Endothelial cell of umbilical vein (primary cell): Measurements from ENCODE around the gene PPP2CA. TPM values are rescaled to one million over a fixed set of nuclear protein-coding genes. Genes with fewer than 3 reads are reported as not detected.

Experiments used
- BruUV-seq: library from RNA; stranded (reverse); fragments of 400-500 nt; replicated peaks from 2 replicates; lab custom pipeline; 2021; lab: Mats Ljungman, UMichigan
- CTCF ChIA-PET: fragments of 300-600, 350-600 bp; sonication (Branson Sonifier 250); formaldehyde crosslinking; loops from one replicate; lab custom pipeline; 2021; ENCODE audit warnings: antibody characterized with exemption, inconsistent platforms; lab: Charles Lee
- POLR2A ChIA-PET: fragments of 300-600, 350-600 bp; sonication (Branson Sonifier 250); formaldehyde crosslinking; loops from one replicate; lab custom pipeline; 2021; ENCODE audit warnings: antibody characterized with exemption, inconsistent platforms; lab: Charles Lee
- DNase-seq: peaks from one replicate; pipeline ENCODE4 v3.0.0-alpha.2; 2011; ENCODE audit warnings: low read depth, low spot score
- FAIRE-seq: peaks from 2 replicates; lab custom pipeline; 2011; peaks lifted over from hg19 to GRCh38; lab: Jason Lieb, UNC
- H2AFZ ChIP-seq: 2 replicates; pipeline ENCODE4 v1.6.0; 2012; ENCODE audit warnings: low read depth, low read length, control low read depth, inconsistent platforms
- H3K27ac ChIP-seq: 2 replicates; pipeline ENCODE4 v1.5.1; 2011; ENCODE audit warnings: low read depth, mild to moderate bottlenecking, control low read depth, low read length, moderate library complexity; ENCODE audit not compliant: insufficient read depth
- H3K27me3 ChIP-seq, 2 experiments: 2 replicates each; pipeline versions ENCODE4 v1.6.0 to v1.6.1; 2011; ENCODE audit warnings: low read length in 2 of 2, mixed read lengths in 1 of 2; ENCODE audit not compliant: control insufficient read depth in 2 of 2, insufficient read depth in 2 of 2
- H3K36me3 ChIP-seq, 2 experiments: 2 replicates in 1 of 2; 3 replicates in 1 of 2; pipeline ENCODE4 v1.5.1; 2011; ENCODE audit warnings: low read length in 2 of 2, mild to moderate bottlenecking in 1 of 2, moderate library complexity in 1 of 2; ENCODE audit not compliant: control insufficient read depth in 2 of 2, insufficient read depth in 2 of 2; ENCODE audit errors: extremely low read depth in 1 of 2
- H3K4me1 ChIP-seq: 3 replicates; pipeline ENCODE4 v1.5.1; 2011; ENCODE audit warnings: mild to moderate bottlenecking, low read length; ENCODE audit not compliant: control insufficient read depth, insufficient read depth; ENCODE audit errors: extremely low read depth
- H3K4me2 ChIP-seq: 2 replicates; pipeline ENCODE4 v1.6.1; 2011; ENCODE audit warnings: low read length, control low read depth, mixed read lengths; ENCODE audit not compliant: insufficient read depth
- H3K4me3 ChIP-seq, 3 experiments: fragments of 200-600 bp in 1 of 3; sonication (generic), shearing (Covaris generic) in 1 of 3; replicated peaks in 1 of 3; 2 replicates each; pipeline ENCODE4 v1.5.1; 2011 to 2016; ENCODE audit warnings: control low read depth in 3 of 3, low read length in 3 of 3, mild to moderate bottlenecking in 2 of 3, inconsistent platforms in 1 of 3, low read depth in 1 of 3, moderate library complexity in 1 of 3; ENCODE audit not compliant: insufficient read depth in 1 of 3
- H3K79me2 ChIP-seq: 2 replicates; pipeline ENCODE4 v1.6.0; 2012; ENCODE audit warnings: low read length, inconsistent platforms; ENCODE audit not compliant: control insufficient read depth, insufficient read depth
- H3K9ac ChIP-seq: replicated peaks from 2 replicates; pipeline ENCODE3; 2011; ENCODE audit warnings: low read length, control low read depth; ENCODE audit not compliant: insufficient read depth; ENCODE audit errors: extremely low read depth
- H3K9me1 ChIP-seq: replicated peaks from 3 replicates; pipeline ENCODE4 v1.6.0; 2011; ENCODE audit warnings: mild to moderate bottlenecking, low read length; ENCODE audit not compliant: control insufficient read depth, insufficient read depth; ENCODE audit errors: extremely low read depth
- H3K9me3 ChIP-seq: replicated peaks from 2 replicates; pipeline ENCODE4 v1.5.1; 2012; ENCODE audit warnings: low read length, inconsistent platforms; ENCODE audit not compliant: control insufficient read depth, insufficient read depth
- H4K20me1 ChIP-seq: replicated peaks from 2 replicates; pipeline ENCODE3; 2011; ENCODE audit warnings: mild to moderate bottlenecking, low read length; ENCODE audit not compliant: control insufficient read depth, insufficient read depth; ENCODE audit errors: extremely low read depth
- EZH2 ChIP-seq: IDR thresholded peaks from 2 replicates; pipeline ENCODE4 v1.6.1; 2012; ENCODE audit warnings: borderline replicate concordance, low read depth, mild to moderate bottlenecking, moderate library complexity, low read length, inconsistent platforms; ENCODE audit not compliant: severe bottlenecking
- FOS ChIP-seq: IDR thresholded peaks from 2 replicates; pipeline ENCODE4 v1.6.1; 2011; ENCODE audit warnings: mild to moderate bottlenecking, low read length, moderate library complexity, borderline replicate concordance; ENCODE audit not compliant: insufficient read depth
- GATA2 ChIP-seq: IDR thresholded peaks from 2 replicates; pipeline ENCODE4 v1.7.0; 2011; ENCODE audit warnings: low read depth, mild to moderate bottlenecking, moderate library complexity, mixed read lengths, low read length; ENCODE audit not compliant: insufficient read length, insufficient read depth
- JUN ChIP-seq: IDR thresholded peaks from 2 replicates; pipeline ENCODE4 v1.6.1; 2011; ENCODE audit warnings: borderline replicate concordance, low read depth; ENCODE audit not compliant: insufficient read length, insufficient read depth
- MYC ChIP-seq: IDR thresholded peaks from one replicate; pipeline ENCODE4 v1.6.1; 2011; ENCODE audit warnings: mild to moderate bottlenecking, low read depth, low read length
- POLR2A ChIP-seq: IDR thresholded peaks from 2 replicates; pipeline ENCODE4 v1.6.1; 2012; ENCODE audit warnings: low read depth, mild to moderate bottlenecking, control low read depth, low read length
- POLR2AphosphoS5 ChIP-seq: IDR thresholded peaks from 2 replicates; pipeline ENCODE4 v1.6.1; 2012; ENCODE audit warnings: low read depth, mild to moderate bottlenecking, control low read depth, low read length, moderate library complexity; ENCODE audit not compliant: insufficient read depth
- dilution Hi-C: fragments of 300-500 bp; cut with MboI; formaldehyde crosslinking; loops from one replicate; pipeline ENCODE4 v1.15.0; 2019; ENCODE audit warnings: low sequenced_read_pairs; ENCODE audit not compliant: extremely low pct_ligation_motif_present
- intact Hi-C: fragments of 100-400 bp; cut with micrococcal nuclease; formaldehyde crosslinking; loops from one replicate; pipeline ENCODE4 v1.10.0; 2022
- polyA plus RNA-seq, 4 experiments: library from polyadenylated mRNA; depleted of rRNA in 3 of 4; stranded (reverse) in 3 of 4; unstranded in 1 of 4; fragments of >200 nt; gene quantifications; 2 replicates each; pipeline versions ENCODE4 v1.2.1 to v1.2.3, GENCODE V29; 2011 to 2012; ENCODE audit warnings: missing spikeins in 1 of 4
- total RNA-seq: library from RNA; stranded (reverse); gene quantifications from 2 replicates; pipeline ENCODE4 v1.2.3, GENCODE V29; 2021
- TF ChIP-seq, protein P1 (sequence below): IDR thresholded peaks from 2 replicates; pipeline ENCODE4 v1.6.1; 2011; ENCODE audit not compliant: insufficient read depth, insufficient read length
- TF ChIP-seq, protein P2 (sequence below), 2 donors: IDR thresholded peaks; 1 replicate in 1 of 2; 2 replicates in 1 of 2; pipeline ENCODE4 v1.5.1; 2011; ENCODE audit warnings: low read length in 2 of 2, mild to moderate bottlenecking in 2 of 2, moderate library complexity in 2 of 2, control low read depth in 1 of 2, inconsistent platforms in 1 of 2, low read depth in 1 of 2; ENCODE audit not compliant: insufficient read depth in 1 of 2; ENCODE audit errors: extremely low read depth in 1 of 2

Gene PPP2CA
- total and polyA plus RNA-seq, 2 donors (not counting 3 experiments of a cell fraction or from before 2014, with no cell fraction given), result 107 to 183 TPM

DNA sequence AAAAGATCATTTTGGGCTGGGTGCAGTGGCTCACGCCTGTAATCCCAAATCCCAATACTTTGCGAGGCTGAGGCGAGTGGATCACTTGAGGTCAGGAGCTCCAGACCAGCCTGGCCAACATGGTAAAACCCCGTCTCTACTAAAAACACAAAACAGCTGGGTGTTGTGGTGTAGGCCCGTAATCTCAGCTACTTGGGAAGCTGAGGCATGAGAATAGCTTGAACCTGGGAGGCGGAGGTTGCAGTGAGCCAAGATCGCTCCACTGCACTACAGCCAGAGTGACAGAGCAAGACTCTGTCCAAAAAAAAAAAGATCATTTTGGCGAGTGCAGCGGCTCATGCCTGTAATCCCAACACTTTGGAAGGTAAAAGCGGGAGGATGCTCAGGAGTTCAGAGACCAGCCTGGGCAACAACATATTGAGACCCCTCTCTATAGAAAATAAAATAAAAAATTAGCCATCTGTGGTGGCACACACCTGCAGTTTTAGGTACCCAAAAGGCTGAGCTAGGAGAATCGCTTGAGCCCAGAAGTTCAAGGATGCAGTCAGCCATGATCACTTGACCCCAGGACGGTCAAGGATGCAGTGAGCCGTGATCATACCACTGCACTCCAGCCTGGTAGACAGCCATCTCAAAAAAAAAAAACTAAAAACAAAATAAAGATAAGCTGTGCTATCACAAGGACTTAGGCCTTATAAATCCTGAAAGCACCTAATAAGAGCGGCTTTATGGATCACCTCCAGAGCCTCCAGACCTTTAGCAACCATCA is 16.2 kb downstream of the PPP2CA start:
- no peak for FAIRE-seq
- Histone ChIP-seq H3K79me2 (peaks cover 99% of the 10 kb centered on the region), H3K9me1 (no peaks in the 10 kb centered on the region), H3K4me2 (no peak overlapping the region), H3K27ac (no peak overlapping the region), H3K4me1 (no peaks in the 10 kb centered on the region), H2AFZ (no peak overlapping the region), H3K9me3 (no peaks in the 10 kb centered on the region), H3K27me3 (no peaks in the 10 kb centered on the region), H3K4me3 (no peak overlapping the region), H3K9ac (no peak overlapping the region), H4K20me1 (peaks cover 16% of the 10 kb centered on the region), H3K36me3 (no peaks in the 10 kb centered on the region)
- TF ChIP-seq FOS (no peak), MYC (no peak), EZH2 (no peak)
- POLR2A ChIA-PET, result no interaction called here
- CTCF ChIA-PET, result interaction anchor here (0.7 to 1.6 kb wide), 5 partner anchors 8 to 170 kb away, joined by 3 to 5 read pairs (median 3); partner anchors contain the start of gene PPP2CA
- no TSS peak for BruUV-seq
- DNase-seq, result no peak
- dilution Hi-C loops, result no loop called here
- intact Hi-C loops, result no loop called here

DNA sequence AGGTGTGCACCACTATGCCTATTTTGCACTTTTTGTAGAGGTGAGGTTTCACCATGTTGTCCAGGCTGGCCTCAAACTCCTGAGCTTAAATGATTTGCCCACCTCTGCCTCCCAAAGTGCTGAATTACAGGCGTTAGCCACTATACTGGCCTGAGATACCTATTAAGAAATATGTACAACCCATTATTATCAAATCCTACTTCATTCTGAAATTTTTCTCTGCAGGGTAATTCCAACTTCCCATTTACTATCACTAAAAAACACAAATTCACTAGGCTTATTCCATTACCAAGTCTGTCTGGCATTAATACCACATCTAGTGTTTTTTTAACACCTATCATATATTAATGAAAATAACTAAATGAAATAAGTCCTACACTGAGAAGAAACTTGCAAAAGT is 18.2 kb downstream of the PPP2CA start:
- BruUV-seq, result no TSS peak

More for the DNA sequence above, 18.2 kb downstream of the PPP2CA start:
- Histone ChIP-seq H3K4me3 (no peak overlapping the region), H3K36me3 (peaks cover 6 to 9% of the 10 kb centered on the region in 2 experiments), H3K27me3 (no peaks in the 10 kb centered on the region), H3K27ac (no peak overlapping the region), H3K9me3 (no peaks in the 10 kb centered on the region), H2AFZ (no peak overlapping the region), H3K4me1 (no peaks in the 10 kb centered on the region), H3K9me1 (no peaks in the 10 kb centered on the region), H3K4me2 (no peak overlapping the region), H3K79me2 (peaks cover 95% of the 10 kb centered on the region), H3K9ac (no peak overlapping the region), H4K20me1 (peaks cover 8% of the 10 kb centered on the region)
- ChIA-PET POLR2A (no interaction called here), CTCF (interaction anchor here (2.0 kb wide), 1 partner anchor 168 kb away, joined by 6 read pairs; no protein-coding TSS in a partner anchor)
- FAIRE-seq (no peak), DNase-seq (no peak)
- TF ChIP-seq JUN, result no peak
- TF ChIP-seq MYC, result no peak
- no peak for TF ChIP-seq GATA2
- no peak for TF ChIP-seq POLR2AphosphoS5
- TF ChIP-seq, protein P1, sequence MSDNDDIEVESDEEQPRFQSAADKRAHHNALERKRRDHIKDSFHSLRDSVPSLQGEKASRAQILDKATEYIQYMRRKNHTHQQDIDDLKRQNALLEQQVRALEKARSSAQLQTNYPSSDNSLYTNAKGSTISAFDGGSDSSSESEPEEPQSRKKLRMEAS, result no peak
- TF ChIP-seq POLR2A, result no peak
- TF ChIP-seq, protein P2, sequence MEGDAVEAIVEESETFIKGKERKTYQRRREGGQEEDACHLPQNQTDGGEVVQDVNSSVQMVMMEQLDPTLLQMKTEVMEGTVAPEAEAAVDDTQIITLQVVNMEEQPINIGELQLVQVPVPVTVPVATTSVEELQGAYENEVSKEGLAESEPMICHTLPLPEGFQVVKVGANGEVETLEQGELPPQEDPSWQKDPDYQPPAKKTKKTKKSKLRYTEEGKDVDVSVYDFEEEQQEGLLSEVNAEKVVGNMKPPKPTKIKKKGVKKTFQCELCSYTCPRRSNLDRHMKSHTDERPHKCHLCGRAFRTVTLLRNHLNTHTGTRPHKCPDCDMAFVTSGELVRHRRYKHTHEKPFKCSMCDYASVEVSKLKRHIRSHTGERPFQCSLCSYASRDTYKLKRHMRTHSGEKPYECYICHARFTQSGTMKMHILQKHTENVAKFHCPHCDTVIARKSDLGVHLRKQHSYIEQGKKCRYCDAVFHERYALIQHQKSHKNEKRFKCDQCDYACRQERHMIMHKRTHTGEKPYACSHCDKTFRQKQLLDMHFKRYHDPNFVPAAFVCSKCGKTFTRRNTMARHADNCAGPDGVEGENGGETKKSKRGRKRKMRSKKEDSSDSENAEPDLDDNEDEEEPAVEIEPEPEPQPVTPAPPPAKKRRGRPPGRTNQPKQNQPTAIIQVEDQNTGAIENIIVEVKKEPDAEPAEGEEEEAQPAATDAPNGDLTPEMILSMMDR (IDR thresholded peaks at IDR 0.05; ENCODE audit: extremely low read depth in 1 of 2, insufficient read depth in 1 of 2, low read depth in 1 of 2, low read length in 2 of 2), result no peak
- no peak for TF ChIP-seq FOS
- dilution Hi-C loops (no loop called here), intact Hi-C loops (no loop called here)
